ENCODE results near the gene HRH3.

HRH3 gene

DNA sequence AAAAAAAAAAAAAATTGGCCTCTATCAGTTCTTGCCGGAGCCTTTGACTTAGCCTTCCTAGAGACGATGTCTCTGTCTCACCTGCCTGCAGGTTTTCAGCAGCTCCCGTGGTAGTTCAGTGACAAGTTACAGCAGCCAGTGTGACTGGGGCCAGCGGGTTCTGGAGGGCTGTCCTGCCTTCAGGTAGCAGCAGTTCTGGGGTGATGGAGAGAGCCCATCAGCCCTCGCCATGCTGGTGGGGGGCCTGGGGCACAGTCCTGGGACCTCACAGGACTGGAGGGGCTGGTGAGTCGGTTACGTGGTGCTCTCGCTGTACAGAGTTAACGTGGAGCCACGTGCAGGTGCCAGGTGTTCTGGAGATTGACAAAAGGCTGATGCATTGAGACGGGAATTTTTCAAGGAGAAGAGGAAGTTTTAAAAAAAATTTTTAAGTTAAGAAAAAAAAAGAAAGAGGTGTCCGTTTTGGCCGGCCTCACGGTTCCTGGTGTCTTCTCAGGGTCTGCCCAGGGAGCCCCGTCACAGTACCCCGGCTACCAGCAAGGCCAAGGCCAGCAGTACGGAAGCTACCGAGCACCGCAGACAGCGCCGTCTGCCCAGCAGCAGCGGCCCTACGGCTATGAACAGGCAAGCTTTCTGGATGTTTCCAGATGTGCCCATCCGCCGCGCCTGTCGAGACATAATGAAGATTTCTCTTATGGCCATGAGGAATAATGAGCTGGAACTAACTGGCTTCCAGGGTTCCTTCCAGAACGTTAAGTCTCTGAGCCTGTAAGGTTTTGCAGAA, 45.9 kb downstream of the HRH3 start:
- DNase-seq, result no peak

DNA sequence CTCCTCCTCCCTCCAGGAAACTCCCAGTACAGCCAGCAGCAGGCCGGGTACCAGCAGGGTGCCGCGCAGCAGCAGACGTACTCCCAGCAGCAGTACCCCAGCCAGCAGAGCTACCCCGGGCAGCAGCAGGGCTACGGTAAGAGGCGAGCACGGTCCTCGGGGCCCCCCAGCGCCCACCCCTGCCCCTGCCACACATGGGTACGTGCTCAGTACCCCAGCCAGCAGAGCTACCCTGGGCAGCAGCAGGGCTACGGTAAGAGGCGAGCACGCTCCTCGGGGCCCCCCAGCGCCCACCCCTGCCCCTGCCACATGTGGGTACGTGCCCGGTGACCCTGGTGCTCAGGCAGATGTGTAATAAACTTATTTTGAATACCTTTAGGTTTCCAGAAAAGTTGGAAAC, 47.4 kb downstream of the HRH3 start:
- no peak for DNase-seq

DNA sequence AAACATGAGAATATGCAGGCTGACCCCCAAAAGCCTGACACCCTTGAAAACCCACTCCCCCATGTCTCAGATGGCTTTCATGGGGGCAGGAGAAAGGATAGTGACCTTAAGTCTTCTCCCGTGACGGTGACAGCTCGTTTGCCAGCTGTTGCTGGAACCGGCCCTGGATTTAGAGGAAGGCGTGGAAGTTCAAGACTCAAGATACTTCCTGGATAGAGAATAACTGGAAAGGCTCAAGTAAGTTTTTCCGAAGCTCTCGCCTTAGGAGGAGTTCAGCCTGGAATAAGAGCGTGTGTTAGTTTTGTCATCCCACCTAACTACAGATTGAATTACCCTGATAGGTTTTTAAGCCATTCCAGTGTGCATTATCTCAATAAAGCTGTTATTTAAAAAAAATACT, 48.8 kb downstream of the HRH3 start:
- no peak for DNase-seq

DNA sequence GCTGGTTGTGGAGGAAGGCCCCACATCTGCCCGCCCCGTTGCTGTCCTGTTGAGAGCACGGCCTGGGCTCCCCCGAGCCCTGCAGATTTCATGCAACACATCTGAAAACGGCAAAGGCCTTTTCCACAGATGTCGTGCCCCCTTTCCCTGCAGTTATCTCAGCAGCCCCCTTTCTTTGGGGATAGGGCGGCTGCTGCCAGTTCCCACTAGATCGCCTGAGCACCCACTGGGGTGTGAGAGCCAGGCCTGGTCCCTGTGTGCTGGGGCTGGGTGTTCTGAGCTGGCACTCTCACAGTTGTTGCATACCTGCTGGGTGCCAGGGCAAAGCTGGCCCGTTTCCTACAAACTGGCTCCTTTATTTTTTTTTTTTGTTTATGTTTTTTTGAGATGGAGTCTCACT, 49.5 kb downstream of the HRH3 start:
- DNase-seq, result no peak

DNA sequence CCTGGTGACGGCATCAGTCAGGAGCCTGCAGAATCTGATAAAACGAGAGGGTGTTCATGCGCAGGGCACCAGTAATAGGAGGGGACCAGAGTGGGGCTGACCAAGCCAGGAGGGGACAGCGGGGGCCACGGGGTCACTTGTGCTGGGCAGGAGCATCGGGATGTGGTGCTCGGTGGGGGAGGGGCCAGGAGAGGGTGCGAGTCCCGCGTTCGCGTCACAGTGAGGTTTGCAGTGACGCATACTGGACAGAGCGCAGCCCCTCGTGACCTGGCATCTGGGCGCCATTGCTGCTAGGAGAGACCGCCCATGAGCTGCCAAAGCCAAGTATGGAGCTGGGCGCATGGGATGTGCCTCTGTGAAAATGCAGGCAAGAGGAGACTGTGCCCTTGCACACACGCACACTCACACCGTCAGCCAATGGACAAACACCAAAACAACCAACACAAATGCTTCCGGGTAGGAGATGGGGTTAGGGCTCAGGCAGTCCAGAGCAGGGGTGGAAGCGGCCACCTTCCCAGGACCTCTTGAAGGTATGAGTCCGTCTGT, 51.1 kb downstream of the HRH3 start:
- no peak for DNase-seq

DNA sequence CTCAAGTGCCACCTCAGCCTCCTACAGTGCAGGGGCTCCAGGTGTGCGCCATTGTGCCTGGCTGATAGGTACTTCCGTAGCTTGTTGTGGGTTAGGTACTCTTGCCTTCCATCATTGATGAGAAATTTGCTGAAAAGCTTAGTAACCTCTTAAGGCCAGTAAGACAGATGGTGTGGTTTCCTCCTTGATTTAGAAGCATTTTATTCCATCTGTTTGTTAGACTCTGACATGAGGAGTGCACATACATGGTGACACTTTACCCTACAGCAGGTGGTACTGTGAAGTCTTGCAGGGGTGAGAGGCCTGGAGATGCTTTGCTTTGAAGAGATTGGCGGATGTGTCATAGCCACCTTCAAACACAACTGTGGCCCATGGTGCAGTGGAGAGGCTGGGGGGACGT, 52.0 kb downstream of the HRH3 start:
- DNase-seq, result no peak

DNA sequence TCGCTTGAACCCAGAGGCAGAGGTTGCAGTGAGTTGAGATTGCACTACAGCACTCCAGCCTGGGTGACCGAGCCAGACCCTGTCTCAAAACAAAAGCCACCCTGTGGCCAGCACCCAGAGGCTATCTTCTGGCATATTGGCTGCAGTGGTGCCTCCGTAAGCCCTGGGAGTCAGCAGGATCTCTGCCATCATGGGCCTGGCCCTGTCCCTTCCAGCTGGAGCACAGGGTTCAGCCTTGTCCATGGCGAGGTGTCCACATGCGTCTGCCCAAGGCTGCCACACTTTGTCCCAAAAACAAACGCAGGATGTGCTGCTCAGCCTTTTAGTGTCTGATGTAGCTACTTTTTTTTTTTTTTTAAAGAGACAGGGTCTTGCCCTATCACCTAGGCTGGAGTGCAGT, 52.6 kb downstream of the HRH3 start:
- DNase-seq, result no peak

DNA sequence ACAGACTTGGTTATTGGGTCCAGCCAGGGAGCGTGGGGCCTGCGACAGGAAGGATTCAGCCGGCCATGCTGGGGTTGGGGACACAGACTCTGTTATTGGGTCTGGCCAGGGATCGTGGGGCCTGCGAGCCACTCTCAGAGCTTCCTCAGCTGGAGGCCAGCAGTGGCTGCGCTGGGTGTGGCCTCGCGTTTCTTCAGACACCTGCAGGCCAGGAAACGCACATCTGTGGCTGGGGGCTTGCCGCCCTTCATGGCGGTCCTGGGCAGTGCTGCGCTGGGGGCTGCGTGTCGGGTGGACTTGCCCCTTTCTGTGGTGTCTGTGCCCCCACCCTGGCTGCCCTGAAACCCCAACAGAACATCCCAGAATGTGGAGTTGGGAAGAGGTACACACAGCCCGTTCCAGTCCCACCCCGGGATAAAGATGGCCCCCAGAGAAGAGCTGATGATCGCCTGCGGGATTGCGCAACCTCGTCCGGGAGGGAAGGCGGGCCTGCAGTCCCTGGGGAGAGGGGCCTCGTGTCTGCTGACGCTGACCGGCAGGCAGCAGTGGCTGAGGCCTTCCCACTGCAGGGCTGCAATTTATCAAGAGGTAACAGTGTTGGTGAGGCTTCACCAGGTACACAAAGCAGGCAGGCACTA, 54.2 kb downstream of the HRH3 start:
- no peak for DNase-seq

Data from activated CD4-positive, alpha-beta T cell treated with anti-CD3 and anti-CD28 coated beads, Interleukin-2, Interleukin-6, amounts not matched to agents 100 ng/mL and 50 ng/mL, durations not matched to agents 16 hours and 8 hours (primary cell).